MG63 (cell line): ENCODE data around the gene SLC22A4. TPM values are rescaled to one million over a fixed set of nuclear protein-coding genes. Genes with fewer than 3 reads are reported as not detected.

Experiments used
- DNase-seq: peaks from one replicate; pipeline ENCODE4 v3.0.0-alpha.2; 2020
- H3K27me3 ChIP-seq: fragments of 250-450 bp; sonication (Bioruptor Pico); 2 replicates; pipeline ENCODE4 v1.5.1; 2020; ENCODE audit warnings: mild to moderate bottlenecking, moderate library complexity
- H3K36me3 ChIP-seq: fragments of 250-450 bp; sonication (Bioruptor Pico); 2 replicates; pipeline ENCODE4 v1.5.1; 2020; ENCODE audit warnings: mild to moderate bottlenecking, moderate library complexity
- H3K4me3 ChIP-seq: fragments of 250-450 bp; sonication (Bioruptor Pico); 2 replicates; pipeline ENCODE4 v1.5.1; 2020; ENCODE audit warnings: mild to moderate bottlenecking, moderate library complexity
- H3K9me3 ChIP-seq: fragments of 250-450 bp; sonication (Bioruptor Pico); 2 replicates; pipeline ENCODE4 v1.5.1; 2020; ENCODE audit warnings: mild to moderate bottlenecking, moderate library complexity
- total RNA-seq: library from RNA; depleted of rRNA; stranded (reverse); fragments of >200 nt; shearing (Covaris generic); gene quantifications from 2 replicates; pipeline ENCODE4 v1.2.3, GENCODE V29; 2014; ENCODE audit warnings: low replicate concordance; rRNA removed

SLC22A4 gene
- total RNA-seq, 1 experiment from 2014 or later: 0.03 TPM

GRCh38 chr5:132386644-132387286, 92.6 kb downstream of the SLC22A4 start:
- peak; percentile 65 for DNase-seq
- H3K36me3 ChIP-seq: peaks cover 13% of the 10 kb centered on the region; the same call in 1 of the 2 replicates
- no peak overlapping the region for H3K4me3 ChIP-seq
- no peaks in the 10 kb centered on the region for H3K9me3 ChIP-seq
- no peaks in the 10 kb centered on the region for H3K27me3 ChIP-seq

DNA sequence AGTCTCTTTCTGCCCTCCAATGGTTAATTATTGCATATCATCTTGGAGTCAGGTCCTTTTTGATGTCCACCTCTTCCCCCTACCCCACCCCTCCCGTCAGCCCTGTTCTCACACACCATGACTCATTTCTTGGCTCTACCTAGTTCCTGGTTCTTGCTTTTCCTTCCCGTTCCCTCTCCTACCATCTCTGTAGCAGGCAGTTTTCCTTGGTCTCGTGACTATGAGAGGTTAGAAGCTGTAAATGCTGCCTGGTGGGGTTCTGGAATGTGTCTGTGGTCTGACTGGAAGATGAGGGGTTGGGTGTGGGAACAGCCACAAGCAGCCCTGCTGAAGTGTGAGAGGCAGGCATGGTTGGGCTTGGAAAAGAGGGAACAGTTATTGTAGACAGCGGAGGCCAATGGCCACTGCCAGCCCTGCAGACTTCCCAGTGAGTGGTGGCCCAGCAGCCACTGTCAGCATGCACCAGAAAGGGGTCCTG, 93.5 kb downstream of the SLC22A4 start:
- peaks cover 13% of the 10 kb centered on the region; the same call in 1 of the 2 replicates for H3K36me3 ChIP-seq
- H3K9me3 ChIP-seq: no peaks in the 10 kb centered on the region
- no peaks in the 10 kb centered on the region for H3K27me3 ChIP-seq
- H3K4me3 ChIP-seq: no peak overlapping the region
- DNase-seq: peak; percentile 93

DNA sequence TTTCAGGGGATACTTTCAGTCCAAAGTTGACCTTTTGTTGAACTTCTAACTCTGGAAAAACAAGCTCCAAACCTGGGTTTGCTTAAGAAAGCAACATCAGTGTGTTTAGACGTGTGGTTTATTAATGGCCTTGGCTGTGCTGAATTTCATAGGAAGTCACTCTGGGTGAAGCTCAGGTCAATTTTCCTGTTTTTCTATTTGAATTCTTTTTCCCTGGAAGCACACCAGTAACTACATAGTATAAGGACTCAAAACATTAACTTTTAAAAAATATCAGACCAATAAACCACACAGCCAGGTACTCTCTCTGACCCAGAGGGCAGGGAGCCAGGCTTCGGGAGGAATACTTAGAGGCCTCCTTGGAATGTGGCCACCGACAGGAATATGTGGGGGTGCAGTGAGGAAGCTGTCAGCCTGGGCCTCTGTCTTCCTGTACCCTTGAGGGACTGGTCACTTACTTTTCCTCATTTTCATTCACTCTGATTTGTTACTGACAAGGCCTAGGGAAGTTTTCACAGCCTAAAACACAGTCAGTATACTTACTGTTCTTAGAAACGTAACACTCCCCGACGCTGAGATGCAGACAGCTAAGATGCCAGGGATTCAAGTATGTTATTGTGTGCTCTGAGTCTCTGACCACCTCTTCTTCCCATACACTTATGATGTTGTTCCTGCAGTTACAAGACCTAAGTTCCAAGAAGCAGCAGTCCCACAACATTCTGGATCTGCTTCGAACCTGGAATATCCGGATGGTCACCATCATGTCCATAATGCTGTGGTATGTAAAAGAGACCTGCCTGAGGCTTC, 94.3 kb downstream of the SLC22A4 start:
- peak; percentile 45 for DNase-seq
- Histone ChIP-seq H3K4me3 (no peak overlapping the region), H3K27me3 (no peaks in the 10 kb centered on the region), H3K36me3 (peaks cover 19% of the 10 kb centered on the region), H3K9me3 (no peaks in the 10 kb centered on the region)

GRCh38 chr5:132389051-132389331, 94.8 kb downstream of the SLC22A4 start:
- DNase-seq: no peak
- Histone ChIP-seq H3K9me3 (no peaks in the 10 kb centered on the region), H3K4me3 (no peak overlapping the region), H3K27me3 (no peaks in the 10 kb centered on the region), H3K36me3 (peaks cover 24% of the 10 kb centered on the region)

GRCh38 chr5:132389585-132390286, 95.5 kb downstream of the SLC22A4 start:
- H3K9me3 ChIP-seq: no peaks in the 10 kb centered on the region
- no peak overlapping the region for H3K4me3 ChIP-seq
- peaks cover 29% of the 10 kb centered on the region for H3K36me3 ChIP-seq
- peak; percentile 100 for DNase-seq
- no peaks in the 10 kb centered on the region for H3K27me3 ChIP-seq

DNA sequence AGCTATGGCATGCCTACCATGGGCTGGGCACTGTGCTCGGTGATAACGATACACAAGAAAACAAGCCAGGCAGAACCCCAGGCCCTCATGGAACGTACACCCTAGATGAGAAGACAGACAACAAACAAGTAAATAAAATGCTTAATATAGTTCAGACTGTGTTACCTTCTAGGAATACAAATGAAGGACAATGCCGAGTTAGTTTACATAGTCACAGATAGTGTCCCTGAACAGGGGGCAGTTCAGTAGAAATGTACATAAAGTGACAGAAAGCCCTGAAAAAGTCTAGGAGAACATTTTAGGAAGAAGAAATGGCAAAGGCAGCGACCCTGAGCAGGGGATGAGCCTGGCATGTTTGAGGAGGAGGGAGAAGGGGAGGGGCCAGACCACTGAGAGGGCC, 97.1 kb downstream of the SLC22A4 start:
- peaks cover 32% of the 10 kb centered on the region for H3K36me3 ChIP-seq
- H3K27me3 ChIP-seq: no peaks in the 10 kb centered on the region
- no peak for DNase-seq
- no peaks in the 10 kb centered on the region for H3K9me3 ChIP-seq
- no peak overlapping the region for H3K4me3 ChIP-seq

- Histone ChIP-seq H3K27me3 (no peaks in the 10 kb centered on the region), H3K9me3 (no peaks in the 10 kb centered on the region), H3K36me3 (peaks cover 31% of the 10 kb centered on the region), H3K4me3 (no peak overlapping the region)
- DNase-seq: no peak
Observed at GRCh38 chr5:132391870-132392269, 97.7 kb downstream of the SLC22A4 start.

GRCh38 chr5:132392411-132392810, 98.2 kb downstream of the SLC22A4 start:
- H3K9me3 ChIP-seq: no peaks in the 10 kb centered on the region
- DNase-seq: no peak
- H3K27me3 ChIP-seq: no peaks in the 10 kb centered on the region

DNA sequence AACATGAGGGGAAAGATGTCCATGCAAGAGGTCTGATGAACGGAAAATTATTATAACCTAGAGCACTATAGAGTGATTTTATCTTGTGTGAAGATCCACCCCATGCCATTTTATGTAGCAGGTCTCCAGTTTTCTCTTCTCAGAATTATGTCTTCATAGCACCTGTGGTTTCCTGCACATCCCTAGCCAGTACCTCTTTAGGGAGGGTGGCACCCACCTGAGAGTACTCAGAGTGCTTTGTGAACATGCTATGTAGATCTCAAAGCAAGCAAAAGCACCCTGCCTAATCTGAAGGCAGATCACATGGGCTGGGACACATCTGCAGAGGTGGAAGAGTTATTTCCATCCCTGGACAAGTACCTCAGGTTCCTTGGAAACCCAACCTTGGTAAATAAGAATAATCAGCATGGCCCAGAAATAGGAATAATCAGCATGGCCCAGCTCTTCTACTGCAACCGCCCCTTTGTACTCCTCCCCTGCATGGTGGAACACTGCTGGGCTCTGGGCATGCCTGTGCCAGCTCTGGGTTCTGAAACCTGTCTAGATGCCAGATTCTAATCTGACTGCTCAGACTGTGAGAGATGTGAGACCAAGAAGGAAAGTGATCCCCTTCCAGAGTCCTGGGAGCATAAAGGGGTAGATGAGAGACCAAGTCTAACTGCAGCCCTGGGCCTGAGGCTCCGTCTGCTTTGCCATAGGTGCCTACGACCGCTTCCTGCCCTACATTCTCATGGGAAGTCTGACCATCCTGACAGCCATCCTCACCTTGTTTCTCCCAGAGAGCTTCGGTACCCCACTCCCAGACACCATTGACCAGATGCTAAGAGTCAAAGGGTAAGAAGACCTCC, 99.0 kb downstream of the SLC22A4 start:
- no peaks in the 10 kb centered on the region for H3K9me3 ChIP-seq
- no peak overlapping the region for H3K4me3 ChIP-seq
- no peak for DNase-seq
- peaks cover 31% of the 10 kb centered on the region for H3K36me3 ChIP-seq
- no peaks in the 10 kb centered on the region for H3K27me3 ChIP-seq

More at GRCh38 chr5:132392411-132392810, 98.2 kb downstream of the SLC22A4 start:
- H3K36me3 ChIP-seq: peaks cover 31% of the 10 kb centered on the region
- no peak overlapping the region for H3K4me3 ChIP-seq

Other genes starting within 250 kb of the SLC22A4 start
- gene IL3, start 233.7 kb upstream of the SLC22A4 start, total RNA-seq: not detected in 2 replicates
- gene CSF2, start 220.6 kb upstream of the SLC22A4 start, total RNA-seq: not detected in 2 replicates
- gene P4HA2, start 66.5 kb upstream of the SLC22A4 start, total RNA-seq: 71.0 and 96.8 TPM in 2 replicates
- 71.1 and 130 TPM in 2 replicates for gene PDLIM4, start 36.7 kb upstream of the SLC22A4 start, total RNA-seq
- 22.5 and 26.4 TPM in 2 replicates for gene SLC22A5, start 75.3 kb downstream of the SLC22A4 start, total RNA-seq
- gene IRF1, start 196.4 kb downstream of the SLC22A4 start, total RNA-seq: 14.2 and 34.7 TPM in 2 replicates
- gene IL5, start 249.1 kb downstream of the SLC22A4 start, total RNA-seq: not detected in 2 replicates